Smooth muscle cell (in vitro differentiated cells): ENCODE measurements around the gene STAC3. TPM values are rescaled to one million over a fixed set of nuclear protein-coding genes. Genes with fewer than 3 reads are reported as not detected.

Experiments
- DNase-seq: peaks from one replicate; lab custom pipeline; 2025; ENCODE audit not compliant: unreplicated experiment; lab: John Stamatoyannopoulos, UW
- H2AFZ ChIP-seq: fragments of 200-600 bp; sonication (generic); 2 replicates; pipeline ENCODE4 v1.6.0; 2016; ENCODE audit warnings: antibody characterized with exemption, low read depth, mild to moderate bottlenecking
- H3F3A ChIP-seq: fragments of 200-600 bp; sonication (generic); 2 replicates; pipeline ENCODE4 v1.6.0; 2017; ENCODE audit warnings: antibody characterized with exemption, low read depth
- H3K27ac ChIP-seq: fragments of 200-600 bp; sonication (generic); 2 replicates; pipeline ENCODE4 v1.5.1; 2016; ENCODE audit warnings: low read depth, mild to moderate bottlenecking
- H3K27me3 ChIP-seq: fragments of 200-600 bp; sonication (generic); 2 replicates; pipeline ENCODE4 v1.6.1; 2016; ENCODE audit warnings: low read depth, mild to moderate bottlenecking
- H3K36me3 ChIP-seq: fragments of 200-600 bp; sonication (generic); 2 replicates; pipeline ENCODE4 v1.5.1; 2016; ENCODE audit warnings: low read depth
- H3K4me1 ChIP-seq: fragments of 200-600 bp; sonication (generic); 2 replicates; pipeline ENCODE4 v1.5.1; 2016; ENCODE audit warnings: low read depth
- H3K4me2 ChIP-seq: fragments of 200-600 bp; sonication (generic); 2 replicates; pipeline ENCODE4 v1.6.0; 2016; ENCODE audit warnings: mild to moderate bottlenecking
- H3K4me3 ChIP-seq: fragments of 200-600 bp; sonication (generic); 2 replicates; pipeline ENCODE4 v1.5.1; 2016; ENCODE audit warnings: mild to moderate bottlenecking
- H3K79me2 ChIP-seq: fragments of 200-600 bp; sonication (generic); 2 replicates; pipeline ENCODE4 v1.6.0; 2016; ENCODE audit warnings: low read depth, mild to moderate bottlenecking
- H3K9ac ChIP-seq: fragments of 200-600 bp; sonication (generic); 2 replicates; pipeline ENCODE4 v1.6.0; 2016; ENCODE audit warnings: low read depth
- H3K9me3 ChIP-seq: fragments of 200-600 bp; sonication (generic); replicated peaks from 2 replicates; pipeline ENCODE4 v1.5.1; 2016; ENCODE audit warnings: low read depth
- H4K20me1 ChIP-seq: fragments of 200-600 bp; sonication (generic); 2 replicates; pipeline ENCODE4 v1.6.0; 2016; ENCODE audit warnings: low read depth
- CTCF ChIP-seq: fragments of 200-600 bp; sonication (generic); IDR thresholded peaks from 2 replicates; pipeline ENCODE4 v1.5.1; 2017; ENCODE audit warnings: borderline replicate concordance, mild to moderate bottlenecking, antibody characterized with exemption; ENCODE audit not compliant: insufficient read depth, poor library complexity, severe bottlenecking
- WGBS: methylation state at CpG from one replicate; pipeline ENCODE4 v1.1.7; 2016; ENCODE audit warnings: low lambda C conversion rate; 5-methylcytosine and 5-hydroxymethylcytosine counted together
- polyA plus RNA-seq: library from polyadenylated mRNA; unstranded; fragments of >200 nt; fragmentation: Nextera tagmentation; extraction: Ambion mirVana; gene quantifications from 2 replicates; pipeline ENCODE4 v1.2.1, GENCODE V29; 2016
- total RNA-seq: library from RNA; depleted of rRNA; stranded (reverse); fragments of >200 nt; gene quantifications from 2 replicates; pipeline ENCODE4 v1.2.3, GENCODE V29; 2014

STAC3 gene
- total and polyA plus RNA-seq, 2 experiments from 2014 or later, result 1.4 TPM; not detected in 1

DNA sequence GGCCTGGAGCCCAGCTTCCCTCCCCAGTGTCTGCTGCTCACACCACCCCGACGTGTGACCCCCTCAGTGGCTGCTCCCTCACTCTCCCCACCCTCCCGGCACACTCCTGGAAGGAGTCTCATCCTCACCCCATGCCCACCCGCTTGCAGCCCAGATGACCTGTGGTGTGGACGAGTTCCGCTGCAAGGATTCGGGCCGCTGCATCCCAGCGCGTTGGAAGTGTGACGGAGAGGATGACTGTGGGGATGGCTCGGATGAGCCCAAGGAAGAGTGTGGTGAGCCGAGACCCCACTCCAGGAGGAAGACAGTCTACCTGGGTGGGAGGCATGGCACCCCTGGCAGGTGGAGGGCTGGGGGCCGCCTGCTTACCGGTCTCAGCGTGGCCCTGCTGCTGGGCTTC is 49.4 kb downstream of the STAC3 start:
- Histone ChIP-seq H3F3A (no peaks in the 10 kb centered on the region), H3K27me3 (no peaks in the 10 kb centered on the region), H3K9ac (no peak overlapping the region), H3K27ac (no peak overlapping the region), H3K79me2 (no peaks in the 10 kb centered on the region), H2AFZ (no peak overlapping the region), H3K36me3 (no peaks in the 10 kb centered on the region), H3K4me2 (no peak overlapping the region), H3K4me1 (no peaks in the 10 kb centered on the region), H3K9me3 (no peaks in the 10 kb centered on the region), H4K20me1 (peaks cover 14% of the 10 kb centered on the region), H3K4me3 (no peak overlapping the region)
- no peak for TF ChIP-seq CTCF
- no peak for DNase-seq
- 96% methylated on average over 16 of the region's 16 CpGs for WGBS

DNA sequence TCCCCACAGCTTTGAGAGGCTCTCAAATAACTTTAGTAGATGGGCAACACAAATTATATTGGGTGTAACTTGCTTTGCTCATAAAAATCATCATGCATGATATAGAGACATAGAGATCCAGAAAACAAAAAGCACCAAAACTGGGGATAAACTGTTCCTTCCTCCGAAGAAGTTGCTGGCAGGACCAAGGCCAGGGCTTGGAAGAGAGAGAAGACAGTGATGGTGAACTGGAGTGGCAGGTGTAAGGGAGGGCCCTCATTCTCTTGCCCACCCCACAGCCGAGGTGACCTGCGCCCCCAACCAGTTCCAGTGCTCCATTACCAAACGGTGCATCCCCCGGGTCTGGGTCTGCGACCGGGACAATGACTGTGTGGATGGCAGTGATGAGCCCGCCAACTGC is 49.8 kb downstream of the STAC3 start:
- 95% methylated on average over 8 of the region's 8 CpGs for WGBS
- Histone ChIP-seq H3K36me3 (no peaks in the 10 kb centered on the region), H3K27me3 (no peaks in the 10 kb centered on the region), H3K4me1 (no peaks in the 10 kb centered on the region), H2AFZ (no peak overlapping the region), H3K4me3 (no peak overlapping the region), H3K9ac (no peak overlapping the region), H3K4me2 (no peak overlapping the region), H3K27ac (no peak overlapping the region), H3K9me3 (no peaks in the 10 kb centered on the region), H3K79me2 (no peaks in the 10 kb centered on the region), H4K20me1 (peaks cover 14% of the 10 kb centered on the region), H3F3A (no peaks in the 10 kb centered on the region)
- DNase-seq, result no peak
- TF ChIP-seq CTCF, result no peak

DNA sequence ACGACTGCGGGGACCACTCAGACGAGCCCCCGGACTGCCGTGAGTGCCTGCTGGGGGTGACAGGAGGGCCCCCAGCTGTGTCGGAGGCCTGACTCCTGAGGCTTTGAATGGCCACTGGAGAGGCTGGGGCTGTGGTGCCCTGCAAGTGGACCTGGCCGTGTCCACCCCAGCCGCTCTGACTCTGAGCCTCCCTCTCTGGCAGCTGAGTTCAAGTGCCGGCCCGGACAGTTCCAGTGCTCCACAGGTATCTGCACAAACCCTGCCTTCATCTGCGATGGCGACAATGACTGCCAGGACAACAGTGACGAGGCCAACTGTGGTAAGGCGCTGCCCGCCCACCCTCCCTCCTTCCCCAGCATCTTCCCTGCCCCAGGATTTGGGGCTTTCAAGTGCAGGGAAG is 50.5 kb downstream of the STAC3 start:
- 98% methylated on average over 12 of the region's 15 CpGs for WGBS
- no peak for DNase-seq
- Histone ChIP-seq H3K79me2 (no peaks in the 10 kb centered on the region), H4K20me1 (peaks cover 14% of the 10 kb centered on the region), H3K4me1 (no peaks in the 10 kb centered on the region), H3K27ac (no peak overlapping the region), H3K36me3 (peaks cover 2% of the 10 kb centered on the region), H3K9me3 (no peaks in the 10 kb centered on the region), H3K4me2 (no peak overlapping the region), H3K27me3 (no peaks in the 10 kb centered on the region), H3K9ac (no peak overlapping the region), H3K4me3 (no peak overlapping the region), H2AFZ (no peak overlapping the region), H3F3A (no peaks in the 10 kb centered on the region)
- TF ChIP-seq CTCF, result no peak

- Histone ChIP-seq H3K9ac (no peak overlapping the region), H2AFZ (no peak overlapping the region), H4K20me1 (peaks cover 15% of the 10 kb centered on the region), H3K36me3 (peaks cover 6% of the 10 kb centered on the region), H3K4me3 (no peak overlapping the region), H3K27ac (no peak overlapping the region), H3F3A (no peaks in the 10 kb centered on the region), H3K27me3 (no peaks in the 10 kb centered on the region), H3K79me2 (no peaks in the 10 kb centered on the region), H3K4me1 (no peaks in the 10 kb centered on the region), H3K4me2 (no peak overlapping the region), H3K9me3 (no peaks in the 10 kb centered on the region)
- 91% methylated on average over 15 of the region's 15 CpGs for WGBS
- TF ChIP-seq CTCF, result no peak
- no peak for DNase-seq
These were observed 51.8 kb downstream of the STAC3 start for GRCh38 chr12:57199191-57199590.
